HEK293 (cell line): ENCODE data around the gene ELAVL4.

Experiments
- CTCF ChIA-PET: fragments of 350-600 bp; formaldehyde crosslinking; extraction: SDS; loops from one replicate; lab custom pipeline; 2021; ENCODE audit warnings: antibody characterized with exemption; lab: Yijun Ruan, JAX
- POLR2A ChIA-PET: fragments of 300-600 bp; formaldehyde crosslinking; extraction: SDS; loops from one replicate; lab custom pipeline; 2020; ENCODE audit warnings: antibody characterized with exemption, inconsistent platforms; lab: Yijun Ruan, JAX
- H3K27ac ChIP-seq: fragments of 200-500 bp; sonication (Bioruptor generic); 2 replicates; pipeline ENCODE4 v1.5.1; 2014; ENCODE audit warnings: low read depth, low read length, control low read depth, inconsistent platforms; ENCODE audit errors: extremely low read depth
- H3K36me3 ChIP-seq, 2 experiments: fragments of 200-500 bp in 1 of 2; sonication (Bioruptor generic) in 1 of 2; 1 replicate in 1 of 2; 2 replicates in 1 of 2; pipeline ENCODE4 v1.5.1; 2014 to 2017; ENCODE audit warnings: inconsistent platforms in 2 of 2, low read length in 2 of 2; ENCODE audit not compliant: control insufficient read depth in 2 of 2, insufficient read depth in 1 of 2
- H3K4me1 ChIP-seq: fragments of 200-500 bp; sonication (Bioruptor generic); 2 replicates; pipeline ENCODE4 v1.5.1; 2014; ENCODE audit warnings: mild to moderate bottlenecking, low read length, inconsistent platforms; ENCODE audit not compliant: control insufficient read depth, insufficient read depth
- H3K4me3 ChIP-seq: 2 replicates; pipeline ENCODE4 v1.5.1; 2011; ENCODE audit warnings: low read depth, mild to moderate bottlenecking, control low read depth, low read length, moderate library complexity
- H3K9me3 ChIP-seq: fragments of 200-500 bp; sonication (Bioruptor generic); 2 replicates; pipeline ENCODE4 v1.5.1; 2014; ENCODE audit warnings: low read depth, low read length, inconsistent platforms; ENCODE audit not compliant: control insufficient read depth, insufficient read depth
- BCL11A ChIP-seq: fragments of 450-650 bp; formaldehyde crosslinking; IDR thresholded peaks from 2 replicates; pipeline ENCODE4 v1.5.1; 2016; ENCODE audit warnings: low read depth, missing biosample characterization, missing genetic modification characterization
- KLF10 ChIP-seq: fragments of 450-650 bp; IDR thresholded peaks from 2 replicates; pipeline ENCODE4 v1.5.1; 2018; ENCODE audit warnings: missing biosample characterization, mild to moderate bottlenecking, missing genetic modification characterization
- KLF17 ChIP-seq: fragments of 450-650 bp; formaldehyde crosslinking; IDR thresholded peaks from 2 replicates; pipeline ENCODE4 v1.5.1; 2016; ENCODE audit warnings: missing biosample characterization, missing genetic modification characterization
- OVOL3 ChIP-seq: fragments of 450-650 bp; formaldehyde crosslinking; IDR thresholded peaks from 2 replicates; pipeline ENCODE4 v1.5.1; 2016; ENCODE audit warnings: missing biosample characterization, missing genetic modification characterization
- PRDM10 ChIP-seq: fragments of 450-650 bp; formaldehyde crosslinking; IDR thresholded peaks from 2 replicates; pipeline ENCODE4 v1.5.1; 2016; ENCODE audit warnings: missing biosample characterization, missing genetic modification characterization
- SCRT2 ChIP-seq: fragments of 450-650 bp; formaldehyde crosslinking; IDR thresholded peaks from 2 replicates; pipeline ENCODE4 v1.5.1; 2016; ENCODE audit warnings: missing biosample characterization, missing genetic modification characterization
- SETDB1 ChIP-seq: IDR thresholded peaks from one replicate; pipeline ENCODE4 v1.6.1; 2017; ENCODE audit warnings: mild to moderate bottlenecking, low read length, moderate library complexity, mixed read lengths; ENCODE audit not compliant: insufficient read length
- WT1 ChIP-seq: fragments of 450-650 bp; formaldehyde crosslinking; IDR thresholded peaks from 2 replicates; pipeline ENCODE4 v1.5.1; 2016; ENCODE audit warnings: missing biosample characterization, missing genetic modification characterization
- YY1 ChIP-seq: fragments of 450-650 bp; formaldehyde crosslinking; IDR thresholded peaks from 2 replicates; pipeline ENCODE4 v1.5.1; 2018; ENCODE audit warnings: missing biosample characterization, missing genetic modification characterization
- ZBTB11 ChIP-seq: fragments of 450-650 bp; formaldehyde crosslinking; conservative IDR thresholded peaks from 2 replicates; pipeline ENCODE4 v1.5.1; 2016; ENCODE audit warnings: low read depth, missing biosample characterization, missing genetic modification characterization
- ZBTB48 ChIP-seq: fragments of 450-650 bp; formaldehyde crosslinking; IDR thresholded peaks from 2 replicates; pipeline ENCODE4 v1.5.1; 2016; ENCODE audit warnings: missing biosample characterization, missing genetic modification characterization
- ZFHX2 ChIP-seq: fragments of 450-650 bp; formaldehyde crosslinking; conservative IDR thresholded peaks from 2 replicates; pipeline ENCODE4 v1.5.1; 2016; ENCODE audit warnings: missing biosample characterization, missing genetic modification characterization
- ZNF211 ChIP-seq: fragments of 450-650 bp; formaldehyde crosslinking; IDR thresholded peaks from 2 replicates; pipeline ENCODE4 v1.5.1; 2016; ENCODE audit warnings: low read depth, missing biosample characterization, missing genetic modification characterization
- ZNF223 ChIP-seq: fragments of 450-650 bp; formaldehyde crosslinking; IDR thresholded peaks from 2 replicates; pipeline ENCODE4 v1.5.1; 2016; ENCODE audit warnings: missing biosample characterization, missing genetic modification characterization
- ZNF239 ChIP-seq: fragments of 450-650 bp; formaldehyde crosslinking; IDR thresholded peaks from 2 replicates; pipeline ENCODE4 v1.5.1; 2016; ENCODE audit warnings: missing biosample characterization, missing genetic modification characterization
- ZNF248 ChIP-seq: fragments of 450-650 bp; formaldehyde crosslinking; IDR thresholded peaks from 2 replicates; pipeline ENCODE4 v1.5.1; 2017; ENCODE audit warnings: missing biosample characterization, missing genetic modification characterization
- ZNF266 ChIP-seq: fragments of 450-650 bp; formaldehyde crosslinking; IDR thresholded peaks from 2 replicates; pipeline ENCODE4 v1.5.1; 2016; ENCODE audit warnings: missing biosample characterization, missing genetic modification characterization, low read depth
- ZNF354C ChIP-seq: fragments of 450-650 bp; formaldehyde crosslinking; IDR thresholded peaks from 2 replicates; pipeline ENCODE4 v1.5.1; 2016; ENCODE audit warnings: missing biosample characterization, missing genetic modification characterization, low read depth, borderline replicate concordance
- ZNF521 ChIP-seq: fragments of 450-650 bp; formaldehyde crosslinking; IDR thresholded peaks from 2 replicates; pipeline ENCODE4 v1.5.1; 2017; ENCODE audit warnings: missing biosample characterization, mild to moderate bottlenecking, missing genetic modification characterization
- ZNF571 ChIP-seq: fragments of 450-650 bp; formaldehyde crosslinking; IDR thresholded peaks from 2 replicates; pipeline ENCODE4 v1.5.0; 2017; ENCODE audit warnings: missing biosample characterization, missing genetic modification characterization
- ZNF670 ChIP-seq: fragments of 450-650 bp; formaldehyde crosslinking; IDR thresholded peaks from 2 replicates; pipeline ENCODE4 v1.5.1; 2016; ENCODE audit warnings: missing biosample characterization, missing genetic modification characterization, low read depth
- ZXDB ChIP-seq: fragments of 450-650 bp; formaldehyde crosslinking; IDR thresholded peaks from 2 replicates; pipeline ENCODE4 v1.5.1; 2016; ENCODE audit warnings: missing biosample characterization, missing genetic modification characterization
- TF ChIP-seq, protein P1 (sequence below): fragments of 450-650 bp; formaldehyde crosslinking; IDR thresholded peaks from 2 replicates; pipeline ENCODE4 v1.5.1; 2016; ENCODE audit warnings: missing biosample characterization, missing genetic modification characterization
- TF ChIP-seq, protein P2 (sequence below): fragments of 450-650 bp; formaldehyde crosslinking; IDR thresholded peaks from 2 replicates; pipeline ENCODE4 v1.5.1; 2017; ENCODE audit warnings: missing biosample characterization, missing genetic modification characterization

Gene ELAVL4

GRCh38 chr1:50108497-50109059, at the start of gene ELAVL4:
Gene ELAVL4 (plus strand): TSS chr1:50108920. CDS start chr1:50109190, 270 bp downstream.
- ChIA-PET POLR2A (no interaction called here), CTCF (no interaction called here)
- H3K27ac ChIP-seq = no peak within 1 kb of the TSS
- no peaks in the 10 kb centered on the region for H3K9me3 ChIP-seq
- no peaks in the 10 kb centered on the region for H3K36me3 ChIP-seq
- TF ChIP-seq BCL11A (tag by site-specific recombination) (no peak), ZNF521 (tag by site-specific recombination) (no peak), ZFHX2 (no peak), PRDM10 (tag by site-specific recombination) (no peak), ZBTB48 (tag by site-specific recombination) (no peak), KLF17 (tag by site-specific recombination) (no peak), SETDB1 (no peak), ZXDB (tag by site-specific recombination) (no peak), ZNF670 (tag by site-specific recombination) (no peak), ZNF248 (no peak), ZNF571 (no peak), YY1 (tag by site-specific recombination) (no peak), KLF10 (tag by site-specific recombination) (no peak), ZBTB11 (no peak), OVOL3 (tag by site-specific recombination) (no peak), ZNF211 (tag by site-specific recombination) (no peak), ZNF239 (tag by site-specific recombination) (no peak), ZNF354C (tag by site-specific recombination) (no peak)
- TF ChIP-seq, all 188 proteins: peak for 0
- 0 out of 2 replicates have a peak, but pooled peaks cover 3% of the 10 kb centered on the region for H3K4me1 ChIP-seq
- no peak within 1 kb of the TSS for H3K4me3 ChIP-seq

DNA sequence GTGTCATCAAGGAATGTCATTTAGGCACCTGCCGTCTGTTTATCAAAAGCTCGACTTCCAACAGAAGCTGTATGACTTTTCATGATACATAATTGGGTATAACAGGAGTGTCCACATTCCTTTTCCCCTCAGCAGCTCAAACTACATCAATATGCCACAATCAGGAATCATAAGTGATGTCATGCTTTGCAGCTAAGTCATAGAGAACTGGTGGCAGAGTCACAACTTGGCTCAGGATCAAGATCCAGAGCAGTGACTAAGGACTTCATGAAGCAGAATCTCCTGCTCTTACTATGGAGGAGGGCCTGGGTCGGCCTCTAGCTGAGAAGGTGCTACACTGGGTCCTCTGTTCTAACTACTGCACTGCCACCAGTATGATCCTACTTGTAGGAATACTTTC, 48.4 kb upstream of the ELAVL4 start:
- POLR2A ChIA-PET = no interaction called here
- Histone ChIP-seq H3K4me3 (no peak overlapping the region), H3K9me3 (no peaks in the 10 kb centered on the region), H3K27ac (no peak overlapping the region), H3K4me1 (no peaks in the 10 kb centered on the region), H3K36me3 (no peaks in the 10 kb centered on the region)
- CTCF ChIA-PET = interaction anchor here (0.9 kb wide), 1 partner anchor 13 kb away, joined by 3 read pairs; no protein-coding TSS in a partner anchor
- TF ChIP-seq ZNF266 (tag by site-specific recombination) (no peak), ZNF223 (tag by site-specific recombination) (no peak), WT1 (tag by site-specific recombination) (no peak), SCRT2 (tag by site-specific recombination) (no peak)
- TF ChIP-seq, protein P1, sequence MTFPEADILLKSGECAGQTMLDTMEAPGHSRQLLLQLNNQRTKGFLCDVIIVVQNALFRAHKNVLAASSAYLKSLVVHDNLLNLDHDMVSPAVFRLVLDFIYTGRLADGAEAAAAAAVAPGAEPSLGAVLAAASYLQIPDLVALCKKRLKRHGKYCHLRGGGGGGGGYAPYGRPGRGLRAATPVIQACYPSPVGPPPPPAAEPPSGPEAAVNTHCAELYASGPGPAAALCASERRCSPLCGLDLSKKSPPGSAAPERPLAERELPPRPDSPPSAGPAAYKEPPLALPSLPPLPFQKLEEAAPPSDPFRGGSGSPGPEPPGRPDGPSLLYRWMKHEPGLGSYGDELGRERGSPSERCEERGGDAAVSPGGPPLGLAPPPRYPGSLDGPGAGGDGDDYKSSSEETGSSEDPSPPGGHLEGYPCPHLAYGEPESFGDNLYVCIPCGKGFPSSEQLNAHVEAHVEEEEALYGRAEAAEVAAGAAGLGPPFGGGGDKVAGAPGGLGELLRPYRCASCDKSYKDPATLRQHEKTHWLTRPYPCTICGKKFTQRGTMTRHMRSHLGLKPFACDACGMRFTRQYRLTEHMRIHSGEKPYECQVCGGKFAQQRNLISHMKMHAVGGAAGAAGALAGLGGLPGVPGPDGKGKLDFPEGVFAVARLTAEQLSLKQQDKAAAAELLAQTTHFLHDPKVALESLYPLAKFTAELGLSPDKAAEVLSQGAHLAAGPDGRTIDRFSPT (tag by site-specific recombination) = no peak
- TF ChIP-seq, protein P2, sequence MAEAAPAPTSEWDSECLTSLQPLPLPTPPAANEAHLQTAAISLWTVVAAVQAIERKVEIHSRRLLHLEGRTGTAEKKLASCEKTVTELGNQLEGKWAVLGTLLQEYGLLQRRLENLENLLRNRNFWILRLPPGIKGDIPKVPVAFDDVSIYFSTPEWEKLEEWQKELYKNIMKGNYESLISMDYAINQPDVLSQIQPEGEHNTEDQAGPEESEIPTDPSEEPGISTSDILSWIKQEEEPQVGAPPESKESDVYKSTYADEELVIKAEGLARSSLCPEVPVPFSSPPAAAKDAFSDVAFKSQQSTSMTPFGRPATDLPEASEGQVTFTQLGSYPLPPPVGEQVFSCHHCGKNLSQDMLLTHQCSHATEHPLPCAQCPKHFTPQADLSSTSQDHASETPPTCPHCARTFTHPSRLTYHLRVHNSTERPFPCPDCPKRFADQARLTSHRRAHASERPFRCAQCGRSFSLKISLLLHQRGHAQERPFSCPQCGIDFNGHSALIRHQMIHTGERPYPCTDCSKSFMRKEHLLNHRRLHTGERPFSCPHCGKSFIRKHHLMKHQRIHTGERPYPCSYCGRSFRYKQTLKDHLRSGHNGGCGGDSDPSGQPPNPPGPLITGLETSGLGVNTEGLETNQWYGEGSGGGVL (tag by site-specific recombination) = no peak
